Smooth muscle cell of the pulmonary artery (primary cell): Measurements from ENCODE around the gene NRG2. TPM values are rescaled to one million over a fixed set of nuclear protein-coding genes. Genes with fewer than 3 reads are reported as not detected.

Source experiments
- total RNA-seq: library from RNA; depleted of rRNA; stranded (reverse); fragments of >200 nt; gene quantifications from 2 replicates; pipeline ENCODE4 v1.2.3, GENCODE V29; 2014

The NRG2 gene
- 0.98 and 1.6 TPM in 2 replicates for total RNA-seq

GRCh38 chr5:140042643-140043507 is at the start of gene NRG2:
NRG2 (minus strand) TSS chr5:140043299.

Other genes starting within 250 kb of the NRG2 start
- 0.17 and 0.26 TPM in 2 replicates for gene PSD2, start 247.5 kb downstream of the NRG2 start, total RNA-seq
- gene PURA, start 70.8 kb upstream of the NRG2 start, total RNA-seq: 37.7 and 45.0 TPM in 2 replicates
- gene IGIP, start 82.6 kb upstream of the NRG2 start, total RNA-seq: 24.0 and 32.8 TPM in 2 replicates
- gene CYSTM1, start 131.9 kb upstream of the NRG2 start, total RNA-seq: 28.3 and 28.9 TPM in 2 replicates